ENCODE data around the gene WDR5B.
A peak's percentile ranks its signal among the peaks of the same experiment; 100 is the strongest.

The WDR5B gene

GRCh38 chr3:122421101-122421500, 5.2 kb upstream of the WDR5B start:
- no peak overlapping the region for H3K4me3 Mint-ChIP-seq
- H3K9me3 Mint-ChIP-seq = no peaks in the 10 kb centered on the region
- DNase-seq = no peak
- H3K4me1 Mint-ChIP-seq = peaks cover 27% of the 10 kb centered on the region
- no peak for ATAC-seq
- H3K27ac Mint-ChIP-seq = no peak overlapping the region
- H3K27me3 Mint-ChIP-seq = no peaks in the 10 kb centered on the region

DNA sequence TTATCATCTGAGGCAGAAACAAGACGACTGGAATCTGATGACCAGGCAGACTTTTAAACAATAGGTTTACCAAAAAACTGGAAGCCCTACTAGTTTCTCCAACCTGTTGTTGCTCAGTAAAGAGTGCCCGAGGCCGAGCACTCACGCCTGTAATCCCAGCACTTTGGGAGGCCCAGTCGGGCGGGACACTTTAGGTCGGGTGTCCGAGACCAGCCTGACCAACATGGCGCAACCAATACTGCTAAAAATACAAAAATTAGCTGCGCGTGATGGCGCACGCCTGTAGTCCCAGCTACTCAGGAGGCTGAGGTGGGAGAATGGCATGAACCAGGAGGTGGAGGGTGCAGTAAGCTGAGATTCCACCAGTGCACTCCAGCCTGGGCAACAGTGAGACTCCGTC, 1.1 kb upstream of the WDR5B start:
- DNase-seq (no peak), ATAC-seq (no peak)
- Mint-ChIP-seq H3K4me3 (peak overlapping the region; percentile 99), H3K4me1 (peaks cover 59% of the 10 kb centered on the region), H3K27ac (peak overlapping the region; percentile 99), H3K9me3 (no peaks in the 10 kb centered on the region), H3K27me3 (no peaks in the 10 kb centered on the region)

DNA sequence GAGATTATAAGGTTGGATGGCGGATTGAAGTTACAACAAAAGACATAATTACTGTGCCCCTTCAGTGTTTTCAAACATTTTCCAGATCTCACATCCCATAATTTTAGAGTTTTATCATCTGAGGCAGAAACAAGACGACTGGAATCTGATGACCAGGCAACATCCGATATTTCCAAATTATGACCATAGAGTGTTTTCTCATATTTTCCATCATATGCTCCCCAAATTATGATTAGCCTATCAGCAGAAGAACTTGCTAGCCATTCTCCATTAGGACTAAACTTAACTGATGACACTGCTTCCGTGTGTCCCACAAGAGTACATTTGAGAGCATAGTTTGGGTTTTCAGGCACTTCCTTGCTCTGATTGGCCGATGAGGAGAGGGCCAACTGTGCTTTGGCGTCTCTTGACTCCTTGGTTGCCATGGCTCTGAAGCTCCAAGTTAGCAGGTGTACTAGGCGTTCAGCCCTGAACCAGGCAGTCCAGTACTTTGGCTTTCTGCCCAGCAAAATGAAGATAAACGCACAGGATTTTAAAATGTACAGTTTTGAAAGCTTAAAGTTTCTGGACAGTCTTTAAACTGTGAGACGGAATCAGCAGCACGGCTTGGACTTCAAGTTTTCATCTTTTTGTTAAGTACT, 638 bp downstream of the WDR5B start:
- Mint-ChIP-seq H3K27ac (peak overlapping the region; percentile 99), H3K4me3 (peak overlapping the region; percentile 99)

DNA sequence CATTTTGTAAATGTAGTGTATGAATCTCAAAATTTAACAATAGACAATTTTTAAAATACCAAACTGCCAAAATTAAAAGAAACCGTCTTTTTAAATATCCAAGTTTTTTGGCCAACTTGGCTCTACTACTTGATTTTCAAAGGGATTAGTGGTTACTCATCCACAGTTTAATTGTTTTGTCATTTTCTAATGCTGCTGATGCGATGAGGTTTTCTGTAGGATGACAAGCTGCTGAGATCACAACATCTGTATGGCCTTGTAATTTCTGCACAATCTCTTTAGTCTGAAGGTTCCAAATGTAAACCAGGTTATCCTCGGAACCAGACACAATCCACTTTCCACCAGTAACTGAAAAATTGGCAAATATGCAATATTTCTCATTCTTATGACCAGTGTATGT, 1.5 kb downstream of the WDR5B start:
- no peaks in the 10 kb centered on the region for H3K27me3 Mint-ChIP-seq
- ATAC-seq (no peak), DNase-seq (no peak)
- peak overlapping the region; percentile 99 for H3K4me3 Mint-ChIP-seq
- peaks cover 77% of the 10 kb centered on the region for H3K4me1 Mint-ChIP-seq
- H3K9me3 Mint-ChIP-seq = no peaks in the 10 kb centered on the region
- H3K27ac Mint-ChIP-seq = no peak overlapping the region

More for the DNA sequence above, 638 bp downstream of the WDR5B start:
- Mint-ChIP-seq H3K9me3 (no peaks in the 10 kb centered on the region), H3K4me1 (peaks cover 71% of the 10 kb centered on the region), H3K27me3 (no peaks in the 10 kb centered on the region)
- ATAC-seq (peak; percentile 73), DNase-seq (peak; percentile 44 to 68)

DNA sequence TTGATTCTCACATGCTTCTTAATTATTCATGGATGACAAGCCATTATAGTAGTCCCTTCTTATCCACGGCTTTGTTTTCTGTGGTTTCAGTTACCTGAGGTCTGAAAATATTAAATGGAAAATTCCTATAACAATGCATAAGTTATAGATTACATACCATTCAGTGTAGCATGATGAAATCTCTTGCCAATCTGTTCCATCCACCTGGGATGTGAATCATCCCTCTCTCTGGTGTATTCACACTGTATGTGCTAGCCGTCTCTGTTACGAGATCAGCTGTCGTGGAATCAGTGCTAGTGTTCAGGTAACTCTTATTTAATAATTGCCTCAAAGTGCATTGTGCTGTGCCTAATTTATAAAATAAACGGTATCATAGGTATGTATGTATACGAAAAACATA, 5.2 kb downstream of the WDR5B start:
- Mint-ChIP-seq H3K27ac (peak overlapping the region; percentile 89 to 95), H3K27me3 (no peaks in the 10 kb centered on the region), H3K9me3 (no peaks in the 10 kb centered on the region), H3K4me3 (peak overlapping the region in 1 of 2 donors; percentile 63), H3K4me1 (peaks cover 67% of the 10 kb centered on the region)
- DNase-seq (peak in 1 of 2 donors; percentile 44), ATAC-seq (peak; percentile 84)

GRCh38 chr3:122410111-122410510, 5.8 kb downstream of the WDR5B start:
- DNase-seq = no peak
- no peak for ATAC-seq
- no peaks in the 10 kb centered on the region for H3K27me3 Mint-ChIP-seq
- peak overlapping the region; percentile 89 to 95 for H3K27ac Mint-ChIP-seq
- no peaks in the 10 kb centered on the region for H3K9me3 Mint-ChIP-seq
- H3K4me1 Mint-ChIP-seq = peaks cover 65% of the 10 kb centered on the region
- no peak overlapping the region for H3K4me3 Mint-ChIP-seq

DNA sequence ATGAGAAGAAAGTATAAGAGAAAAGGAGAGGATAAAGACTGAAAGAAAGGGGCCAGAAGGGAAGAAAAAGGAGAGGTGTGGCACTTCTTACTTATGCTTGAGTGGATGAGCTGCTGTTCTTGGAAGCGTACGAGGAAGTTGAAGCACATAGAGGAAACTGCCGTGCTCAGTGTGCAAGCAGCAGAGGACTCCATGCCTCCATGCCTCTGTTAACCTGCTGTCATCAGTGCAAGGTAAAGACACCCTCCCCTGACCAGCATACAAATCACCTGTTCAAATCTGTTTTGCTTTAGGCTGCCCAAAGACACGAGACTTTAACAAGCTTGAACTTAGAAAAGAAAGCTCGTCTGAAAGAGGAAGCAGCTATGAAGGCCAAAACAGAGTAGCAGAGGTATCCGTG, 6.4 kb downstream of the WDR5B start:
- Mint-ChIP-seq H3K4me1 (peaks cover 58% of the 10 kb centered on the region), H3K9me3 (no peaks in the 10 kb centered on the region), H3K27ac (peak overlapping the region; percentile 0 to 82), H3K4me3 (peak overlapping the region in 1 of 2 donors; percentile 1), H3K27me3 (no peaks in the 10 kb centered on the region)
- DNase-seq = no peak
- no peak for ATAC-seq

- Mint-ChIP-seq H3K27me3 (no peaks in the 10 kb centered on the region), H3K4me3 (no peak overlapping the region), H3K4me1 (peaks cover 43% of the 10 kb centered on the region), H3K9me3 (no peaks in the 10 kb centered on the region), H3K27ac (no peak overlapping the region)
- DNase-seq (no peak), ATAC-seq (no peak)
Measured at GRCh38 chr3:122407946-122408345, 7.9 kb downstream of the WDR5B start.

GRCh38 chr3:122406198-122406597, 9.7 kb downstream of the WDR5B start:
- ATAC-seq = peak; percentile 24
- no peak for DNase-seq

DNA sequence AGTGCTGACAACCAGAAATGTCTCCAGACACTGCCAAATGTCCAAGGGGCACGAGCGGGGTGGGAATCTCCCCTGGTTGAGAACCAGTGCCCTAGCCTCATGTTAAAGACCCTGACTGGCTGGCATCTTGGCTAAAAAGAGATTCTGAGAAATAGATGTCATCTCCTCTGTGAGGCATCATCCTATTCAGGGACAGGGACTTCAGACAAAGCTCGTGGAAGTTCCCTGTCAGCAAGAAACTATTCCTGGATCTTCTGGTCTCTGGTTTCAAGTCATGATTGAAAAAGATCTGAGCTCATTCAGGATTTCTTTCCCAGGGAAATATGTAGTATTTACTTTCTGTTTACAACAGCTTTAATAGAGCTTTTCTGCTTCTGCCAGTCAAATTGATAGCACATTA, 10.8 kb downstream of the WDR5B start:
- H3K9me3 Mint-ChIP-seq = no peaks in the 10 kb centered on the region
- H3K4me3 Mint-ChIP-seq = no peak overlapping the region
- no peak overlapping the region for H3K27ac Mint-ChIP-seq
- peaks cover 24% of the 10 kb centered on the region for H3K4me1 Mint-ChIP-seq
- ATAC-seq (no peak), DNase-seq (no peak)
- no peaks in the 10 kb centered on the region for H3K27me3 Mint-ChIP-seq

More at GRCh38 chr3:122406198-122406597, 9.7 kb downstream of the WDR5B start:
- Mint-ChIP-seq H3K4me3 (no peak overlapping the region), H3K27ac (peak overlapping the region; percentile 69 to 98), H3K27me3 (no peaks in the 10 kb centered on the region), H3K4me1 (peaks cover 31% of the 10 kb centered on the region), H3K9me3 (no peaks in the 10 kb centered on the region)

- Mint-ChIP-seq H3K4me1 (peaks cover 14% of the 10 kb centered on the region), H3K4me3 (no peak overlapping the region), H3K9me3 (no peaks in the 10 kb centered on the region), H3K27me3 (no peaks in the 10 kb centered on the region), H3K27ac (no peak overlapping the region)
- ATAC-seq (no peak), DNase-seq (no peak)
Measured at GRCh38 chr3:122403489-122403888, 12.4 kb downstream of the WDR5B start.

- Mint-ChIP-seq H3K4me1 (peaks cover 41% of the 10 kb centered on the region), H3K27ac (no peak overlapping the region), H3K4me3 (no peak overlapping the region)
Measured at GRCh38 chr3:122398920-122399319, 16.9 kb downstream of the WDR5B start.

DNA sequence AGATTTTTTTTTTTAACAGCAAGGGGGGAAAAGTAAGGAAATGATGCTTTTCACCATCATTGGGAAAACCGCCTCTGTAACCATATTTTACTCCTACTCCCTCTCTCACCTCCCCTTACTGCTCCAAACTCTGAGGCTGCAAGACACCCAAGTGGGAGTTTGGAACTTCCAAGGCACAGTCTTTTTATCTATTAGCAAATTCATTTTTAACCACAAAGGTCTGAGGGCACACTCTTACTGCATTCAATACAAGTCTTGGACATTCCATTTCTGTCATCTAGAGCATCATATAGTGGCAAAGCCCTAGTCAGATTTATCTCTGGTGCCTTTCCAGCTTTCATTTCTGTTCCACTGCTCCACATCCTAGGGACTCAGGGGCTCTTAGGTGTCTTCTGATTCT, 18.7 kb downstream of the WDR5B start:
- no peaks in the 10 kb centered on the region for H3K27me3 Mint-ChIP-seq
- no peak overlapping the region for H3K27ac Mint-ChIP-seq
- no peak for ATAC-seq
- no peaks in the 10 kb centered on the region for H3K9me3 Mint-ChIP-seq
- no peak for DNase-seq
- H3K4me3 Mint-ChIP-seq = no peak overlapping the region
- H3K4me1 Mint-ChIP-seq = peaks cover 44% of the 10 kb centered on the region

More at GRCh38 chr3:122398920-122399319, 16.9 kb downstream of the WDR5B start:
- H3K9me3 Mint-ChIP-seq = no peaks in the 10 kb centered on the region
- no peak for DNase-seq
- ATAC-seq = no peak
- H3K27me3 Mint-ChIP-seq = no peaks in the 10 kb centered on the region

DNA sequence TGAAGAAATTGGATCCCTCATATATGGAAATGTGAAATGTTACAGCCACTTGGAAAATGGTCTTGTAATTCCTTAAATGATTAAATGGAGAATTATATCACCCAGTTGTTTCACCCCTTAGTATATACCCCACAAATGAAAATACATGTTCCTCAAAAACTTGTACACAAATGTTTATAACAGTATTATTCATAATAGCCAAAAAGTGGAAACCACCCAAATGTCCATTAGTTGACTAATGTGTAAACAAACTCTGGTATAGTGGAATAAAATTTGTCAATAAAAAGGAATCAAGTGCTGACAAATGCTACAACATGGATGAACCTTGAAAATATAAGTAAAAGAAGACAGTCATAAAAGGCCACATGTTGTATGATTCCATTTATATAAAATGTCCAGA, 19.4 kb downstream of the WDR5B start:
- no peak for ATAC-seq
- Mint-ChIP-seq H3K4me1 (peaks cover 44% of the 10 kb centered on the region), H3K27me3 (no peaks in the 10 kb centered on the region), H3K27ac (no peak overlapping the region), H3K4me3 (no peak overlapping the region), H3K9me3 (no peaks in the 10 kb centered on the region)
- no peak for DNase-seq

DNA sequence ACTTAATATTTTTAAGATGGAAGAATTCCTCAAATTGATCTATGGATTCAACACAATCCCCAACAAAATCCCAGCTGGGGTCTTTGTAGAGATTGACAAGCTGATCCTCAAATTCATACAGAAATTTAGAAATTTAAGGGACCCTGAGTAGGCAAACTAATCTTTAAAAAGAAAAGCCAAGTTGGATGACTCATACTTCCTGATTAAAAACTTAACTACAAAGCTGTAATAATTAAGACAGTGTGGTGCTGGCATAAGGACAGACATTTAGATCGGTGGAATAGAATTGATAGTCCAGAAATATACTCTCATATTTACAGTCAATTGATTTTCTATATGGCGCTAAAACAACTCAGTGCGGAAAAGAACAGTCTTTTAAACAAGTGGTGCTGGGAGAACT, 20.3 kb downstream of the WDR5B start:
- peaks cover 39% of the 10 kb centered on the region for H3K4me1 Mint-ChIP-seq
- H3K4me3 Mint-ChIP-seq = no peak overlapping the region
- no peaks in the 10 kb centered on the region for H3K27me3 Mint-ChIP-seq
- ATAC-seq (no peak), DNase-seq (no peak)
- H3K27ac Mint-ChIP-seq = no peak overlapping the region
- H3K9me3 Mint-ChIP-seq = no peaks in the 10 kb centered on the region

GRCh38 chr3:122394173-122394572, 21.7 kb downstream of the WDR5B start:
- H3K4me3 Mint-ChIP-seq = no peak overlapping the region
- no peaks in the 10 kb centered on the region for H3K27me3 Mint-ChIP-seq

More at GRCh38 chr3:122394173-122394572, 21.7 kb downstream of the WDR5B start:
- Mint-ChIP-seq H3K27ac (no peak overlapping the region), H3K9me3 (no peaks in the 10 kb centered on the region), H3K4me1 (peaks cover 41% of the 10 kb centered on the region)
- no peak for DNase-seq
- ATAC-seq = no peak

All from stimulated activated naive CD8-positive, alpha-beta T cell treated with anti-CD3 and anti-CD28 coated beads, Interleukin-15, amount 100 ng/mL, for 72 hours (primary cell).